PC-9 (cell line): ENCODE results near the gene CARMIL3. TPM values are rescaled to one million over a fixed set of nuclear protein-coding genes. Genes with fewer than 3 reads are reported as not detected.
A peak's percentile ranks its signal among the peaks of the same experiment; 100 is the strongest.

ENCODE experiments used
- BruUV-seq: library from RNA; stranded (reverse); fragments of 400-500 nt; replicated peaks from 2 replicates; lab custom pipeline; 2021; lab: Mats Ljungman, UMichigan
- CTCF ChIA-PET: fragments of 300-600 bp; sonication (Branson Sonifier 250); formaldehyde crosslinking; loops from one replicate; lab custom pipeline; 2022; ENCODE audit warnings: antibody characterized with exemption; lab: Charles Lee
- POLR2A ChIA-PET: fragments of 300-600 bp; sonication (Branson Sonifier 250); formaldehyde crosslinking; loops from one replicate; lab custom pipeline; 2022; ENCODE audit warnings: antibody characterized with exemption; ENCODE audit not compliant: unreplicated experiment; lab: Charles Lee
- DNase-seq, 2 experiments: peaks; one replicate each; pipeline versions ENCODE4 v3.0.0 to v3.0.0-alpha.2; 2015 to 2022; ENCODE audit warnings: mixed read lengths in 1 of 2
- H2AFZ ChIP-seq: fragments of 200-600 bp; sonication (generic); 2 replicates; pipeline ENCODE4 v1.8.1; 2017; ENCODE audit warnings: antibody characterized with exemption
- H3F3A ChIP-seq: fragments of 200-600 bp; sonication (generic); 2 replicates; pipeline ENCODE4 v1.8.1; 2017; ENCODE audit warnings: antibody characterized with exemption, mild to moderate bottlenecking, low read depth; ENCODE audit not compliant: insufficient read depth
- H3K27ac ChIP-seq: fragments of 200-600 bp; sonication (generic); 2 replicates; pipeline ENCODE4 v1.6.1; 2016; ENCODE audit warnings: mixed run types
- H3K27me3 ChIP-seq: fragments of 200-600 bp; sonication (generic); 2 replicates; pipeline ENCODE4 v1.6.1; 2016; ENCODE audit warnings: low read depth, mixed run types; ENCODE audit not compliant: insufficient read depth
- H3K36me3 ChIP-seq: fragments of 200-600 bp; sonication (generic); 2 replicates; pipeline ENCODE4 v1.6.1; 2016; ENCODE audit warnings: low read depth, mixed run types
- H3K4me1 ChIP-seq: fragments of 200-600 bp; sonication (generic); replicated peaks from 2 replicates; pipeline ENCODE4 v1.6.1; 2016; ENCODE audit warnings: mixed run types; ENCODE audit not compliant: insufficient read depth
- H3K4me2 ChIP-seq: fragments of 200-600 bp; sonication (generic); 2 replicates; pipeline ENCODE4 v1.6.1; 2017; ENCODE audit warnings: mixed run types
- H3K4me3 ChIP-seq: fragments of 200-600 bp; sonication (generic); 2 replicates; pipeline ENCODE4 v1.6.1; 2016; ENCODE audit warnings: mixed run types
- H3K79me2 ChIP-seq: fragments of 200-600 bp; sonication (generic); 2 replicates; pipeline ENCODE4 v1.6.1; 2017; ENCODE audit warnings: low read depth, mixed run types
- H3K9me2 ChIP-seq: fragments of 200-600 bp; sonication (generic); 2 replicates; pipeline ENCODE4 v1.8.1; 2017; ENCODE audit warnings: mild to moderate bottlenecking; ENCODE audit not compliant: insufficient read depth
- H3K9me3 ChIP-seq: fragments of 200-600 bp; sonication (generic); 2 replicates; pipeline ENCODE4 v1.8.1; 2016; ENCODE audit warnings: low read depth; ENCODE audit not compliant: insufficient read depth
- H4K20me1 ChIP-seq: fragments of 200-600 bp; sonication (generic); 2 replicates; pipeline ENCODE4 v1.8.1; 2017; ENCODE audit not compliant: insufficient read depth
- CTCF ChIP-seq: fragments of 200-600 bp; sonication (generic); conservative IDR thresholded peaks from 2 replicates; pipeline ENCODE4 v1.6.1; 2017; ENCODE audit warnings: mixed run types, antibody characterized with exemption, mild to moderate bottlenecking, moderate library complexity
- EZH2 ChIP-seq: fragments of 200-600 bp; sonication (generic); IDR thresholded peaks from 2 replicates; pipeline ENCODE4 v1.8.0; 2017; ENCODE audit warnings: antibody characterized with exemption, low read depth
- intact Hi-C: fragments of 100-400 bp; cut with micrococcal nuclease; formaldehyde crosslinking; loops from one replicate; pipeline ENCODE4 v1.10.0; 2022; ENCODE audit not compliant: unreplicated experiment
- total RNA-seq: library from RNA; stranded (reverse); gene quantifications from 2 replicates; pipeline ENCODE4 v1.2.3, GENCODE V29; 2021

Gene CARMIL3
- total RNA-seq, 1 experiment from 2014 or later, result not detected

DNA sequence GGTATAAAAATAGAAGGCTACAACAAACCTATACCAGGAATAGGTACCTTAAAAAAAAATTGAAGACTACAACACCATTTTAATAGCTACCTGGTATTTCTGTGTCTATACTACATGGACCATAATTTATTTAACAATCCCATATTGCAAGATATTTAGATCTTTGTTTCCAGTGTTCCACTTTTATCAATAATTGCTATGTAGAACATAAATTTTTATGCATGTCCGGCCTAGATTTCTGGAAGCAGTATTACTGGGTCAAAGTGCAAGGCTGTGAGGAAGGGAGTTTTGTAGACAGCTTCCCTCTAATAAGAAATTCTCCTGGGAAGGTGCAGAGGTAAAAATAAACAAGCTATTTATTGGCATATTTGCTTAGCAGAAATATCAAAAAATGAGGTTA is 58.7 kb downstream of the CARMIL3 start:
- no peak overlapping the region for H3K4me3 ChIP-seq
- TF ChIP-seq CTCF, result no peak
- TF ChIP-seq EZH2, result no peak
- H3K36me3 ChIP-seq, result no peaks in the 10 kb centered on the region
- no TSS peak for BruUV-seq
- no peak for DNase-seq
- H3K4me1 ChIP-seq, result peaks cover 21% of the 10 kb centered on the region
- peak overlapping the region; percentile 51; the same call in 1 of the 2 replicates for H3K4me2 ChIP-seq
- H3K9me2 ChIP-seq, result no peaks in the 10 kb centered on the region
- H2AFZ ChIP-seq, result no peak overlapping the region
- peaks cover 2% of the 10 kb centered on the region; the same call in 1 of the 2 replicates for H3K79me2 ChIP-seq
- no peaks in the 10 kb centered on the region for H3K9me3 ChIP-seq
- H4K20me1 ChIP-seq, result no peaks in the 10 kb centered on the region
- ChIA-PET POLR2A (interaction anchor here (0.7 to 0.8 kb wide), 2 partner anchors 25 to 35 kb away, joined by 4 to 5 read pairs; partner anchors contain the start of gene PSME1), CTCF (interaction anchor here (1.2 to 1.5 kb wide), 2 partner anchors 51 to 52 kb away, joined by 5 to 13 read pairs; partner anchors contain the start of gene IRF9)
- no peak overlapping the region for H3K27ac ChIP-seq
- H3F3A ChIP-seq, result peaks cover 23% of the 10 kb centered on the region
- no peaks in the 10 kb centered on the region for H3K27me3 ChIP-seq
- intact Hi-C loops, result loop anchor here (1.0 kb wide), 1 partner anchor 16 kb away; the partner anchor contains the start of gene PCK2

GRCh38 chr14:24113379-24113800 is 61.6 kb downstream of the CARMIL3 start:
- peak overlapping the region; percentile 69 for H3K4me3 ChIP-seq
- no peaks in the 10 kb centered on the region for H3K9me2 ChIP-seq
- peak overlapping the region; percentile 92 for H2AFZ ChIP-seq
- H4K20me1 ChIP-seq, result no peaks in the 10 kb centered on the region
- H3K27me3 ChIP-seq, result no peaks in the 10 kb centered on the region
- intact Hi-C loops, result no loop called here
- H3K27ac ChIP-seq, result peak overlapping the region; percentile 69
- ChIA-PET CTCF (interaction anchor here (0.5 kb wide), 1 partner anchor 649 kb away, joined by 5 read pairs; no protein-coding TSS in a partner anchor), POLR2A (no interaction called here)
- no TSS peak for BruUV-seq
- peak overlapping the region; percentile 79 for H3K4me2 ChIP-seq
- no peak for DNase-seq
- no peaks in the 10 kb centered on the region for H3K9me3 ChIP-seq
- TF ChIP-seq CTCF (no peak), EZH2 (no peak)
- H3K36me3 ChIP-seq, result peaks cover 8% of the 10 kb centered on the region; the same call in 1 of the 2 replicates
- peaks cover 23% of the 10 kb centered on the region for H3F3A ChIP-seq
- H3K79me2 ChIP-seq, result peaks cover 13% of the 10 kb centered on the region
- peaks cover 33% of the 10 kb centered on the region for H3K4me1 ChIP-seq

GRCh38 chr14:24113801-24114531 is 62.2 kb downstream of the CARMIL3 start:
- CTCF ChIA-PET, result interaction anchor here (0.5 to 1.1 kb wide), 4 partner anchors 22 to 1059 kb away, joined by 3 to 5 read pairs (median 4); partner anchors contain the start of genes CHMP4A, PSME1, PSME2 and RNF31

More at GRCh38 chr14:24113801-24114531, 62.2 kb downstream of the CARMIL3 start:
- Histone ChIP-seq H3K27ac (peak overlapping the region; percentile 69), H3K36me3 (peaks cover 8% of the 10 kb centered on the region; the same call in 1 of the 2 replicates), H3K79me2 (peaks cover 13% of the 10 kb centered on the region), H3K27me3 (no peaks in the 10 kb centered on the region), H3K4me1 (peaks cover 27% of the 10 kb centered on the region), H3F3A (peaks cover 23% of the 10 kb centered on the region), H4K20me1 (no peaks in the 10 kb centered on the region), H3K9me3 (no peaks in the 10 kb centered on the region), H3K9me2 (no peaks in the 10 kb centered on the region), H3K4me2 (peak overlapping the region; percentile 79), H2AFZ (peak overlapping the region; percentile 92), H3K4me3 (peak overlapping the region; percentile 69)
- POLR2A ChIA-PET, result interaction anchor here (0.6 to 1.5 kb wide), 5 partner anchors 16 to 99 kb away, joined by 4 to 26 read pairs (median 4); partner anchors contain the start of genes CHMP4A, PSME1, PSME2 and RNF31
- TF ChIP-seq CTCF (no peak), EZH2 (no peak)
- DNase-seq, result peak; percentile 58 to 64
- TSS peak; percentile 83 for BruUV-seq
- intact Hi-C loops, result loop anchor here (1.0 kb wide), 1 partner anchor 32 kb away; the partner anchor contains the start of gene PSME2
